Superior temporal gyrus (tissue), 1 donor: Measurements from ENCODE around the gene WNT3.
"Not testable (repeated sequence)": the region's sequence is repeated elsewhere in the genome, so short reads cannot be mapped to it uniquely, and the experiment has no call there.

Experiments used
- DNase-seq: peaks from one replicate; pipeline ENCODE4 v3.0.0-alpha.2; 2016; ENCODE audit errors: extremely low spot score

The WNT3 gene

GRCh38 chr17:46813920-46814319 is 4.6 kb downstream of the WNT3 start:
- DNase-seq = no peak

- DNase-seq = no peak
These were observed 5.7 kb downstream of the WNT3 start for GRCh38 chr17:46812624-46813318.

GRCh38 chr17:46811978-46812583 is 6.4 kb downstream of the WNT3 start:
- no peak for DNase-seq

GRCh38 chr17:46810837-46811236 is 7.7 kb downstream of the WNT3 start:
- DNase-seq = no peak

- no peak for DNase-seq
These were observed 9.4 kb downstream of the WNT3 start for GRCh38 chr17:46809110-46809571.

- DNase-seq = no peak
These were observed 12.7 kb downstream of the WNT3 start for GRCh38 chr17:46805771-46806170.

- no peak for DNase-seq
These were observed 14.9 kb downstream of the WNT3 start for GRCh38 chr17:46803544-46803943.

GRCh38 chr17:46802800-46803199 is 15.7 kb downstream of the WNT3 start:
- DNase-seq = no peak

- no peak for DNase-seq
These were observed 17.9 kb downstream of the WNT3 start for GRCh38 chr17:46800573-46800972.

- DNase-seq = no peak
These were observed 21.4 kb downstream of the WNT3 start for GRCh38 chr17:46796956-46797530.

GRCh38 chr17:46796524-46796923 is 22.0 kb downstream of the WNT3 start:
- DNase-seq = no peak

GRCh38 chr17:46796084-46796483 is 22.4 kb downstream of the WNT3 start:
- DNase-seq = no peak

- DNase-seq = no peak
These were observed 23.0 kb downstream of the WNT3 start for GRCh38 chr17:46795379-46795952.

- DNase-seq = no peak
These were observed 24.2 kb downstream of the WNT3 start for GRCh38 chr17:46794318-46794717.

GRCh38 chr17:46793541-46793940 is 25.0 kb downstream of the WNT3 start:
- DNase-seq = no peak

- DNase-seq = not testable (repeated sequence)
These were observed 25.5 kb downstream of the WNT3 start for GRCh38 chr17:46793023-46793422.

GRCh38 chr17:46792071-46792470 is 26.4 kb downstream of the WNT3 start:
- DNase-seq = no peak

GRCh38 chr17:46791531-46791930 is 27.0 kb downstream of the WNT3 start:
- no peak for DNase-seq

GRCh38 chr17:46790216-46790615 is 28.3 kb downstream of the WNT3 start:
- no peak for DNase-seq

- no peak for DNase-seq
These were observed 28.9 kb downstream of the WNT3 start for GRCh38 chr17:46789610-46790009.

GRCh38 chr17:46788796-46789195 is 29.7 kb downstream of the WNT3 start:
- no peak for DNase-seq

GRCh38 chr17:46788300-46788699 is 30.2 kb downstream of the WNT3 start:
- no peak for DNase-seq

GRCh38 chr17:46787478-46787877 is 31.0 kb downstream of the WNT3 start:
- no peak for DNase-seq
